Stimulated activated CD8-positive, alpha-beta memory T cell treated with anti-CD3 and anti-CD28 coated beads, Interleukin-2, amount 100 ng/mL, for 48 hours (primary cell): ENCODE data around the gene CIROP.

ENCODE experiments used
- DNase-seq, 2 donors: peaks; one replicate each; pipeline ENCODE4 v3.0.0-alpha.2; 2020; ENCODE audit warnings: low read depth in 2 of 2

CIROP gene, protein sequence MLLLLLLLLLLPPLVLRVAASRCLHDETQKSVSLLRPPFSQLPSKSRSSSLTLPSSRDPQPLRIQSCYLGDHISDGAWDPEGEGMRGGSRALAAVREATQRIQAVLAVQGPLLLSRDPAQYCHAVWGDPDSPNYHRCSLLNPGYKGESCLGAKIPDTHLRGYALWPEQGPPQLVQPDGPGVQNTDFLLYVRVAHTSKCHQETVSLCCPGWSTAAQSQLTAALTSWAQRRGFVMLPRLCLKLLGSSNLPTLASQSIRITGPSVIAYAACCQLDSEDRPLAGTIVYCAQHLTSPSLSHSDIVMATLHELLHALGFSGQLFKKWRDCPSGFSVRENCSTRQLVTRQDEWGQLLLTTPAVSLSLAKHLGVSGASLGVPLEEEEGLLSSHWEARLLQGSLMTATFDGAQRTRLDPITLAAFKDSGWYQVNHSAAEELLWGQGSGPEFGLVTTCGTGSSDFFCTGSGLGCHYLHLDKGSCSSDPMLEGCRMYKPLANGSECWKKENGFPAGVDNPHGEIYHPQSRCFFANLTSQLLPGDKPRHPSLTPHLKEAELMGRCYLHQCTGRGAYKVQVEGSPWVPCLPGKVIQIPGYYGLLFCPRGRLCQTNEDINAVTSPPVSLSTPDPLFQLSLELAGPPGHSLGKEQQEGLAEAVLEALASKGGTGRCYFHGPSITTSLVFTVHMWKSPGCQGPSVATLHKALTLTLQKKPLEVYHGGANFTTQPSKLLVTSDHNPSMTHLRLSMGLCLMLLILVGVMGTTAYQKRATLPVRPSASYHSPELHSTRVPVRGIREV

DNA sequence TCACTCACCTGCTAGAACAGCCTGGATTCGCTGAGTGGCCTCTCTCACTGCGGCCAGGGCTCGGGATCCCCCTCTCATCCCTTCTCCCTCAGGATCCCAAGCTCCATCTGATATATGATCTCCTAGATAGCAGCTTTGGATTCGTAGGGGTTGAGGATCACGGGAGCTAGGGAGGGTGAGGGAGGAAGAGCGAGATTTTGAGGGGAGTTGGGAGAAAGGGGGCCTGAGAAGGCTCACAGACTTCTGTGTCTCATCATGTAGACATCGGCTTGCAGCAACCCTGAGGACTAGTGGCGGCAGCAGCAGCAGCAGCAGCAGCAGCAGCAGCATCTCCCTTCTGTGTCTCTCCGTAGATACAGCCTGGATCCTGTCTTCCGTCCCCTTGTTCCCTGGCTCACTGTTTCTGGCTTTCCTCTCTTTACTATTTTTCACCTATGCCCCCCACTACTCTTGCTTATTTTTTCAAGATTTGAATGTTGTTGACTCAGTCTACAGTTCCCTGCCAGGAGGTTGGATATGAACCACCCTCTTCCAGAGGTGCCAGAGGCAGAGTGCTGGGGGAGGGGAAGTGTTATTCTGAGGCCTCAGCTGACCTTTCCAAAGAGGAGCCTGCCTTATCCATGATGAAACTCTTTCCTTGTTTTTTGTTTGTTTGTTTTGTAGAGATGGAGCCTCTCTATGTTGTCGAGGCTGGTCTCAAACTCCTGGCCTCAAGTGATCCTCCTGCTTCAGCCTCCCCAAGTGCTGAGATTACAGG, at the start of gene CIROP:
Gene CIROP, minus strand, starts transcription at position 399 of the 757 bp plus-strand sequence. Its CDS starts 69 bp downstream, at position 330.
- no peak for DNase-seq

- no peak for DNase-seq
These were observed 49.3 kb upstream of the CIROP start for GRCh38 chr14:23153851-23154796.

GRCh38 chr14:23151342-23151741, 46.6 kb upstream of the CIROP start:
- no peak for DNase-seq

DNA sequence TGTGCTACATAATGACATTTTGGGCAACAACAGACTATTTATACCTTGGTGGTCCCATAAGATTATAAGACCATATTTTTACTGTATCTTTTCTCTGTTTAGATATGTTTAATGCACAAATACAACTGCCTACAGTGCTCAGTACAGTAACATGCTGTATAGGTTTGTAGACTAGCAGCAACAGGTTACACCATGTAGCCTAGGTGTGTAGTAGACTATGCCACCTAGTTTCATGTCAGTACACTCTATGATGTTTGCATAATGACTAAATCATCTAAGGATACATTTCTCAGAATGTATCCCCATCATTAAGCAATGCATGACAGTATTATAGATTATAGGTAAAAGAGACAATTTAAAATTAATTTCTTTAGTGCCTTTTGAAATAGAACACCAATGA, 45.0 kb upstream of the CIROP start:
- no peak for DNase-seq

- DNase-seq, result no peak
These were observed 43.9 kb upstream of the CIROP start for GRCh38 chr14:23148591-23149249.

DNA sequence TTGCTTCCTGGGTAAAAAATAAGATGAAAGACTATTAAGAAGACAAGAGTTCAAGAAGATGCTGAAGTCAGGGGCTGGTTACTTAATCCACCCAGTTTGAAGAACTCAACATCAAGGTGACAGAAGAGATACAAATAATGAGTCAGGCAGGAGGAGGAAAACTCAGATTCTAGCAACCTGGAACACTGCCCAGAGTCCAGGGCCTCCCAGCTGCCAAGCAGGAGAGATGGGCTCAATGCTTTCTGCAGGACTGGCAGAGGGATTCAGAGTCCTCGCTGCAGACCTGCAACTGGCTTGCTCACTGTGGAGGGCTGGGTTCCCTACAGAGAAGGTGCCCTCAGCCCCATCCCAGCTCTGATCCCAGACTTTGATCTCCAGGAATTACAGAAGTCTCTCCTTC, 42.9 kb upstream of the CIROP start:
- DNase-seq, result no peak

GRCh38 chr14:23146980-23147379, 42.2 kb upstream of the CIROP start:
- no peak for DNase-seq

DNA sequence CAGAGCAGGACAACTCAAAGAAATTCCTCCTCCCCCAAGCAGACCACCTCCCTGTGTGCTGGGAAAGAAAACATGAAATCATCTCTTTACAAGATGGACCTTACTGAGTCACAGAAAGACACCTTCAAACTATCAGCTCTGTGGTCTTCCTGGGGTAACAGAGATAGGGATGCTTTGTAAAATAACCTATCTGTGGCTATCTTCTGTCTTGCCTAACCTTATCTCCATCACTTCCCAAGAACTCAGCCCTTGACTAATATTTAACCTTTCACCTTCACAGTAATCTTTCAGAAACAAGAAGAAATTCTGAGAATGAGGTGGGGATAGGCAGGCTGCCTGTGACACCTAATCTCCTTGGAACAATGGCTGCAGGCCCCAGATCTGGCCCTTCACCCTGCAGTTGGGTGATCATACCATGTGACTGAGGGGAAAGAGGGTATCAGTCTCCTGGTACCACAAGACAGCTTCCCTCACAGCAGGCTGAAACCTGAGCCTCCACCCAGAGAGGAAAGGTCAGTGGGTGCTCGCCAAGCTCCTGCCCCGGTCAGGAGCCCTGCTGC, 41.6 kb upstream of the CIROP start:
- no peak for DNase-seq

DNA sequence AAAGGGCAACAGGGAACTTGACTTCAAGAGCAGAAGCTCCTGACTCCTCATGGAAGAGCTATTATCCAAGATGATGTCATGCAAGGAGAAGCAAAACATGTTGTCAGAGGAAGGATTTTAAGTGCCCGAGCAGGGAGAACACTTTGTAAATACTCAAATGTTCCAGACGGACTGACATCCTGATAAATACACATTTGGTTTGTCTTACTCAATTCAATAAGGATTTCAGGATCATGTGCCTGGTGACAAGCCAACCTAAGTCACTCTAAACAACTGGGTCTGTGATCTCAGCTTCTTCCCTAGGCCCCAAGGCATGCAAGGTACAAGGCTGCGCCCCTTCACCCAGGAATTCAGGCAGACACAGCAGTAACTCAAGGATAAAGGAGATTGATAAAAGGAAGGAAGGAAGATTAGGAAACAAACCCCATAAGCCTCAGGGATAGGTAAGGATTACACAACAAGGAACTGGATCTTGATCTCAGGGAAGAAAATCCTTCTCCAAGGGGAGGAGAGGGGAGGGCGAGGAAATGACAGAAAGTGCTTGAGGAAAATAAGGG, 41.1 kb upstream of the CIROP start:
- no peak for DNase-seq

DNA sequence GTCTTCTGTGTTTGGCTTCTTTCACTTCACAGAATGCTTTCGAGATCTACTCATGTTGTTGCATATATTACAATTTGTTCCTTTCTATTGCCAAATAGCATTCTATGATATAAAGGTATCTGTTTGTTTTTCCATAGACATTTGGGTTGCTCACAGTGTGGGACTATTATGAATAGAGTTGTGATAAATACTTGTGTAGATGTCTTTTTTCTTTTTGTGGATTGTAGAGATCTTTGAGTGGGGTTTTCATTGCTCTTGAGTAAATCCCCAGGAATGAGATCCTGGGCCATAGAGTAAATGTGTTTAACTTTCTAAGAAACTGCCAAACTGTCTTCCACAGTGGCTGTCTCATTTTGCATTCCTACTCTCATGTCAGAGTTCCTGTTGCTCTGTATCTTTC, 39.1 kb upstream of the CIROP start:
- no peak for DNase-seq

GRCh38 chr14:23142826-23143225, 38.0 kb upstream of the CIROP start:
- DNase-seq, result no peak

DNA sequence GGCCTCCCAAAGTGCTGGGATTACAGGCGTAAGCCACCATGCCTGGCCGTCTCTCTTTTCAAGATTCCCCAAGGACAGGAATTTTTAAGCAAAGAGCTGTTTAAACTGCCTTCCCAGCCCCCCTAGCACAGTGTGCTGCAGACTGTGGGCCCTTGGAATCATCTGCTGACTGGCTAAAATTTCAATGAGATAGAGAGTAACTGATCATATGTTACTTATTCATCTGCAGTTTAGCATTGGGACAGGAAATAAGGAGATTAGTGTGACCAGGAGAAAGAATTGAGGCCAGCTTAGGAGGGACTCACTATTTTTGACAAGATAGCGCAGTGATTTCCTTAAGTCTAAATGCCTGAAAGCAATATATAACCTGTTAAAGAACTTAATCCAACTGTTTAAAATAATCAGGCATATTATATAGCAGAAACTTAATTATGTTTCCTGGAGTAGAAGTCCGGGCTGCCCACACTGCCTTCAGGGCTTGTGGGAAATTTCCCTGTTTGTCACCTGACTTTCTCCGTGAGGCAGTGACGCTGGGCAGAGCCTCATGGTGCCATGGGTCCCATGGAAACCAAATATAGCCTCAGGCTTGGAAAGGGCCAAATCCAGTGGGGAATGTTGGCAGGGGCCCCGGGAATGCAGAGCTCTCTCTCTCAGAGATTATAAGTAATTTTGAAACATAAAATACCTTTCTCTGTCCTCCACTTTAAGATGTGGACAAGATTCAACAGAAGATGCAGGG, 37.1 kb upstream of the CIROP start:
- DNase-seq, result no peak

GRCh38 chr14:23140371-23140770, 35.6 kb upstream of the CIROP start:
- DNase-seq, result no peak

GRCh38 chr14:23139874-23140273, 35.1 kb upstream of the CIROP start:
- DNase-seq, result no peak

DNA sequence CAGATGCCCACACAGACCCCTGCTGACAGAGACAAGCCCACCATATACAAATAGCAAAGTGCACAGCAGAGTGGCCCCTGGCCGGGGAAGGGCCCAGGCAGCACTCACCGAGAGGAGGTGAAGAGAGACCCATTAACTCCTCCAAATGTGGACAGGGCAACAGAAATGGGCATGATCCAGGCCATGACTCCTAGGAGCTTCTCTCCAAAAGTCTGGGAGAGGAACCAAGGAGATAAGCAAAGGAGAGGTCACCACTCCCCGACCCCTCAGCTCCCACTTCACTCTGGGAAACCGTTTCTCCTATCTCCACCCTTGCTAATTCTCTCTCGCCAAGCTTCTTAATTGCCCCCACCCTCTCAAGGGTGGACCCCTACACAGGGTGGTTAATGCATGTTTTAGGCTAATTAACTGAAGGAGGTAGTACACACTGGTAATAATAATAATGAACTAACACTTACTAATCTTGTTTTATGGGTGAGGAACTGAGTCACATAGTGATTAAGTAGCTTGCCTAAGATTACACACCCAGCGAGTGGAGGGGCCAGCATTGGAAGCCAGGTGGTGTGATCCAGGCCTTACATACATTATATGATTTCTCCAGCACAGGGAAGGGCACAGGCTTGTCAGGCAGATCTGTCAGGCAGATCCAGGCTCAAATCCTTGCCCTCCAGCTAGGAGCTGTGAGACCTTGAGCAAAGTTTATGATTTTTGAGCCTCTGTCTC, 33.2 kb upstream of the CIROP start:
- no peak for DNase-seq

GRCh38 chr14:23137192-23137812, 32.5 kb upstream of the CIROP start:
- DNase-seq, result no peak

GRCh38 chr14:23136566-23137133, 31.9 kb upstream of the CIROP start:
- no peak for DNase-seq

DNA sequence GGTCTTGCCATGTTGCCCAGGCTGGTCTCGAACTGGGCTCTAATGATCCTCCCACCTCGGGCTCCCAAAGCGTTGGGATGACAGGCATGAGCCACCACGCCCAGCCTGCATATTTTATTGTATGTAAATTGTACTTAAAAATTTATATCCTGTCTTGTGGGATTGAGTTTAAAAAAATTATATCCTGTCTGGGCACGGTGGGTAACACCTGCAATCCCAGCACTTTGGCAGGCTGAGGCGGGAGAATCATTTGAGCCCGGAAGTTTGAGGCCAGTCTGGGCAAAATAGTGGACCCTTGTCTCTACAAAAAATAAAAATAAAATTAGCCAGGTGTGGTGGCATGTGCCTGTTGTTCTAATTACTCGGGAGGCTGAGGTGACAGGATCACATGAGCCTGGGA, 28.2 kb upstream of the CIROP start:
- DNase-seq, result no peak
